ENCODE results near the gene DMBX1.

The DMBX1 gene

DNA sequence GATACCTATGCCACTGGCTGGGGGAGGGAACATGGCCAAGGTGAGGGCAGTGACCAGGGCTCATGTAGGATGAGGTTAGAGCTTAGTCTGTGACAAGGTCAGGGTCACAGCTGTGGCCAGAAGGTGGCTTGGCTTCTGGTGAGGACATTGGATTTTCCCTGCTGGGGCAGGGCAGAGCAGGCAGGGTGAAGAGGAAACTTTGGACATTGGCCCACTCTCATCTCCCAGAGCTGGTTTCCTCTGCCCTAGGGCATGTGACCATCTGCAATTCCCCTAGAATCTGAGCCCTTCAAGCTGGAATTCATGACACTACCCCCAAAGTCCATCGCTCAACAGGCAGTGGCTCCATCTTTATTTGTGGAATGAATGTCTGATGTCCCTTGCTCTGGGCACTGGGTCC lies 5.3 kb downstream of the DMBX1 start:
- Histone ChIP-seq H3K27ac (no peak overlapping the region), H3K4me3 (no peak overlapping the region)

DNA sequence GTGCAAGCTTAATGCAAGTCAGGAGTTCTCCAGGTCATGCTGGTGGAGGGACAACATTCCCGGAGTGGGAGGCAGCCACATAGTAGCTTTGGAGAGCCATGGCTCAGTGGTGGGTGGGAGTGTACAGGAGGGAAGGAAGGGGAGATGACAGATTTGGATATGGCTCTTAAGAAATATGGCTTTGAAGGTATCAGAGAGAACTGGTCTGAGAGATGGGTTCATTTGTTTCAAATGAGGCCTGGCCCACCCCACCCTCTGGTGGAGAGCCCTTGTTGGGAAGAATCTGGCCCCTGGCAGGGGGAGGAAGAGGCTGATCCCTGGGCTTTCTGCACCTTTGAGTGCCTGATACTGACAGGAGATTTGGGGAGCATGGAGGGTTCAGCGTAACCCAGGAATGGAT lies 6.1 kb downstream of the DMBX1 start:
- Histone ChIP-seq H3K4me3 (no peak overlapping the region), H3K27ac (no peak overlapping the region)

DNA sequence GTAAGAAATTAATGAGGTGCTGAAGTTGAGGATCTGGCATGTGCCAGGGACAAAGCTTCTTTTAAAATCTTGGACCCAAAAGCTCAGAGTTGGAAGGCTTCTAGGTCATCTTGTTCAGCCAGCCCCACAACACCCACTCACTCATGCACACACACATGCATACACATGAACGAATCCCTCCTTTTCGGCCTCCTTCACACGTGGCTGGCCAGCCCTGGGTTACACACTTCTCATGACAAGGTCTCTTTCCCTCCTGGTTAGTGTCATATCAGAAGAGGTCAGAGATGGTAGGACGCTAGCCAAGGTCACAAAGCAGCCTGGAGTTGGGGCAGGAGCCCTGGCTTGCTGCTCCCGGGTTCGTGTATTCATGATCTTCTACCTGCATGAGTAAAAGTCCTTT lies 6.9 kb downstream of the DMBX1 start:
- no peak overlapping the region for H3K4me3 ChIP-seq

DNA sequence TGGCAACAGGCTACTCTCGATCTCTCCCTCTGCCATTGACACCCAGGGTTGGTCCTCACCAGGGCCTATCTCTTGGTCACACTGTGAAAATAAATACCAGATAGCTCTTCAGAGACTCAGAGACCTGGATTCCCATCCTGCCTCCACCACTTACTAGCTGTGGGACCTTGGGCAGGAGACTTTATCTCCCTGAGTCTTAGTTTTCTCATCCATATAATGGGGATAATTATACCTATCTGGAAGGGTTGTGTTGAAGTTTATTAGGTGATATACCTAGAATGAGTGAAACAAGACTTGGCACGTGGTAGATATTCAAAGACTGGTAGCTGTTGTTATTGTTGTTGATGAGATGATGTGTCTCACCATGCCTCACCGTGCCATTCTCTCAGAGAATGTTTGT lies 7.4 kb downstream of the DMBX1 start:
- H3K4me3 ChIP-seq: no peak overlapping the region
- H3K27ac ChIP-seq: no peak overlapping the region

More for the DNA sequence above, 6.9 kb downstream of the DMBX1 start:
- H3K27ac ChIP-seq: no peak overlapping the region

DNA sequence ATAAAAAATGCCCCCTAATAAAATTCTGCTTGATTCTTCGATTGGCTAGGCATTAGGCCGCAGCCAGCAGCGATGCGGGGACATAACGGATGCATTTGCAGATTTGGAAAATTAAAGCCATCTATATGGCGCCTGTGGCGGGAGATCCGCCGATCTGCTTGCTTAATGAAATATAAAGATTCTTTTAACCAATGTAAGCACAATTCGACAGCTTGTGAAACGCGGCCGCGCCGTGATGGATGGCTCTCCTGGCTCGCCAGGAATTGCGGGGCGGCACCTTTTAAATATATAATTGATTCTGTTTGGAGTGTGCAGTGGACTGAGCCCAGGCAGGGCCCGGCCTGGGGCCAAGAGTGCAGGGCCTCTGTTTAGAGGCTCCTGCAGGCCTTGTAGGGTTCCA lies 8.0 kb downstream of the DMBX1 start:
- no peak overlapping the region for H3K27ac ChIP-seq
- no peak overlapping the region for H3K4me3 ChIP-seq

DNA sequence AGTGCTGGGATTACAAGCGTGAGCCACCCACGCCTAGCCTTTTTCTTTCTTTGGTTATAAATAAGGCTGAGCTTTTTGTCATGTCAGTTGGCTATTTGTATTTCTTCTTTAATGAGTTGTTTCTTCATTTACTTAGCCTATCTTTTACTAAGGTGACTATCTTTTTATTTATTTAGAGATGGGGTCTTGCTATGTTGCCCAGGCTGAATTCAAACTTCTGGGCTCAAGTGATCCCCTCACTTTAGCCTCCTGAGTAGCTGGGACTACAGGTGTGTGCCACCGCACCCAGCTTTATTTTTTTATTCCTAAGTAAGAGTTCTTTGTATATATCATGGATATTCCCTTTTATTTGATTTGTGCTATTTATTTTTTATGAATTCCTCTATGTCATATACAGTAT lies 11.9 kb downstream of the DMBX1 start:
- Histone ChIP-seq H3K27ac (no peak overlapping the region), H3K4me3 (no peak overlapping the region)

DNA sequence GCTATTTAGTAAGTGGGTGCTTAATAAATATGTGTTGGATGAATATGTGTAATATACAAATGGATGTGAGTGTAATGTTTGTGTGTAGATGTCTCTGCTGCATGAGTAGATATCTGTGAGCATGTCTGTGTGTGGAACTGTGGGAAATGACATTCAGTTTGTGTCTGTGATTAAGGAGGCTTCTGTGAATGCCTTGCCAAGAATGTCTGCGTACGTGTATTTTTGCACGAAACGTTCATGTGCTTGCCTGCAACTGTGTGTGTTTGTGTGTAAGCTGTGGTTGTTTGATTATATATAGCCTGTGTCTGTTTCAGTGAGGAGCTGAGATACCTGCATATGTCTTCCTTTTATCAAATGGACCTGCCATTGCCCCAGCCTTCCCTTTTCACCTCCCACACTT lies 13.8 kb downstream of the DMBX1 start:
- H3K27ac ChIP-seq: no peak overlapping the region
- H3K4me3 ChIP-seq: no peak overlapping the region

DNA sequence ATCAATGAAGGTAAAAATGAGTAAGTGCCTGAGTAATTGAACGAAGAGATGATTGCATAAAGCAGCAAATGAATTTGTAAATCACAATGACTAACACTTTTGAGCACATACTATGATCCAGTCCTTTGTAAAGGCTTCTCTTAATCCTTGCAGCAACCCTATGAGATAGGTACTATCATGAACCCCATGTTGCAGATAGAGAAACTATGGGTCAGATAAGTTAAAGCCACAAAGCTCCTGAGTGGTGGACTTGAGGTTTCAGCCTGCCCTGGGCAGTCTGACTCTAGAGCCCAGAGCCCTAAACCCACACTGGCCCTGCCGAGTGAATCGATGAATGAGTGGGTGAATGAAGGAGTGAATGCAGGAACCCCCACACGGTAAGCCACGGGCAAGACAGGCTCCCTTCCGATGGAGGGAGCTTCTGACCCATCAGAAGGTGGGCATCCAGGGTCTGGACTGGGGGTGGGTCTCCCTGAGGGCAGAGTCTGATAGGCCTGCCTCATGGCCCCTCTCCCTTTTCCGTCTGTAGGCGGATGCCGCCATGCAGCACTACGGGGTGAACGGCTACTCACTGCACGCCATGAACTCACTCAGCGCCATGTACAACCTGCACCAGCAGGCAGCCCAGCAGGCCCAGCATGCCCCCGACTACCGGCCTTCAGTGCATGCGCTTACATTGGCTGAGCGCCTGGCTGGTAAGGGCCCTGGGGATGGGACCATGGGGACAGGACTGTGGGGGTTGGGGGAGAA lies 17.0 kb downstream of the DMBX1 start:
- H3K27ac ChIP-seq: no peak overlapping the region
- H3K4me3 ChIP-seq: no peak overlapping the region

DNA sequence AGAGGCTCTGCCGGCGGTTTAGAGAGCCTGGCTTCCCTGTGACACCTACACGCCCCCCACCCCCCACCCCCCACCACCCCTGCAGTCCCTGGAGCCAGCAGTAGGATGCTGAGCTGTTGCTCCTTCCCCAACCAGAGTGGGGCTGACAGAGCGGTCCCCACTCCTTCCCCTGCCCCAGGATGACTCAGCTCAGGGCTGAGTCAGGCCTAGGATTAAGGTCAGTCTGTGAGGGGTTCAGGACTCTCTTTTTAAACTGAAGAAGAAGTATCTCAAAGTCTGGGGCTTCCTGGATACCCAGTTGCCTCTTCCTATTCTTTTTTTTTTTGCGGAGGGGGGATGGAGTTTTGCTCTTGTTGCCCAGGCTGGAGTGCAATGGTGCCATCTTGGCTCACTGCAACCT lies 19.1 kb downstream of the DMBX1 start:
- Histone ChIP-seq H3K27ac (no peak overlapping the region), H3K4me3 (no peak overlapping the region)

DNA sequence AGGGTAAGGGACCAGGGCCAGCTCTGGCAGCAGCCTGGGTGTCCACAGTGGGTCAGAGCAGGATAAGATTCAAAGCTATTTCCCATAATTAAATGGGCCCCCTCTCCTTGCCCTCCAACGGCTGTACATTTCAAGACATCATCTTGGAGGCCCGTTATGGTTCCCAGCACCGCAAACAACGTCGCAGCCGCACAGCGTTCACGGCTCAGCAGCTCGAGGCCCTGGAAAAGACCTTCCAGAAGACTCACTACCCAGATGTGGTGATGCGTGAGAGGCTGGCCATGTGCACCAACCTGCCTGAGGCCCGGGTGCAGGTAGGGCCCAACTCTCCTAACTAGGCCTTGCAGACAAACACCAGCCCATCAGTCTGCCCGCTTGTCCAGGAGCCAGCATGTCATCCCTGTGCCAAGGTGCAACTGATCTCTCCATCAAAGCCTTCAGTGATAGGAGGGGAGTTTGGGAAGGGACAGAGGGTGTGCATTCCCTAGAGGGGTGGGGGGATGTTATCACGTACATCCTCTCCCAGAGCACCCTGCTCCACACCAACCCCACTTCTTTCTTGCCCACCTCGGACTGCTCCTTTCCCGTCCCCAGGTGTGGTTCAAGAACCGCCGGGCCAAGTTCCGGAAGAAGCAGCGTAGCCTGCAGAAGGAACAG lies 20.8 kb downstream of the DMBX1 start:
- Histone ChIP-seq H3K4me3 (no peak overlapping the region), H3K27ac (no peak overlapping the region)

DNA sequence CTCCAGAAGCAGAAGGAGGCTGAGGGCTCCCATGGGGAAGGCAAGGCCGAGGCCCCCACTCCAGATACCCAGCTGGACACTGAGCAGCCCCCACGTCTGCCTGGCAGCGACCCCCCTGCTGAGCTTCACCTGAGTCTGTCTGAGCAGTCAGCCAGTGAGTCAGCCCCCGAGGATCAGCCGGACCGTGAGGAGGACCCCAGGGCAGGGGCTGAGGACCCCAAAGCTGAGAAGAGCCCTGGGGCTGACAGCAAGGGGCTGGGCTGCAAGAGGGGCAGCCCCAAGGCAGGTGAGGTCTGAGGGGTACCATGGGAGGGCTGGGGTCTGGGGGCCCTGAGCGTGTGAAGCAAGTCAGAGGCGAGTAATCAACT lies 21.3 kb downstream of the DMBX1 start:
- no peak overlapping the region for H3K27ac ChIP-seq
- no peak overlapping the region for H3K4me3 ChIP-seq

DNA sequence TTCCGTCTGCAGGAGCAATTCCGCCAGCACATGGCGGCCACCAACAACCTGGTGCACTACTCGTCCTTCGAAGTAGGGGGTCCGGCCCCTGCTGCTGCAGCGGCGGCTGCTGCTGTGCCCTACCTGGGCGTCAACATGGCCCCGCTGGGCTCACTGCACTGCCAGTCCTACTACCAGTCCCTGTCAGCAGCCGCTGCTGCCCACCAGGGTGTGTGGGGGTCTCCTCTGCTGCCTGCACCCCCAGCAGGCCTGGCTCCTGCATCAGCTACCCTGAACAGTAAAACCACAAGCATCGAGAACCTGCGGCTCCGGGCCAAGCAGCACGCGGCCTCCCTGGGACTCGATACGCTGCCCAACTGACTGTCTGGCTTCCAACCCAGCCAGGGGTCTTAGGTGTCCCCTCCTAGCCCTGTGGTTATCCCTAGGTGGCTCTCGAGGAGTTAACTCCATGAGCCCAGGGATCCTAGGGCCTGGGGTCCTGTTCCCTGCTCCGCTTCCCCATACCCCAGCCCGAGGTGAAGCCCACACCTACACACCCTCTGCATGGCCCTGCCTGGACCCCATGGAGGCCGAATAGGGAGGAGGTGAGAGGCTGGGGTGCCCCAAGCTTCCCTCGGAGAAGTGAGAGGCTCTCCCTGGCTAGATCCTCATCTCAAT lies 22.6 kb downstream of the DMBX1 start:
- H3K27ac ChIP-seq: no peak overlapping the region
- H3K4me3 ChIP-seq: no peak overlapping the region

DNA sequence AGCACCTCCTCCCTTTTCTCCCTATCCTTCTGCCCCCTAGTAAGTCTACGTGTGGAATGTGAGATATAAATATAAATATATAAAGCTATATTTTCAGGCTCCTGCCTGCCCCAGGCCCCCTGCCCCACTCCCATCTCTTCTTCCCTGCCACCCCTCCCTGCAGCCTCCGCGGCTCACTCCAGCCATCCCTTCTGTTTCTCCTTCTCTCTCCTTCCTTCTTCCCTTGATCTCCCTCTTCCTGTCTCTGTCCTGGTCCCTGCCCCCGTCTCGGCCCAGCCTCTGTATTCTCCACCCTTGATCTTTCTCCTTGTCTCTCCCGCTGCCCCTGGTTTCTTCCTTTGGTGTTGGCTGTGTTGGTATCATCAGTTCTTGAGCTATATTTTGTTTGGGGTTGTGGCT lies 23.2 kb downstream of the DMBX1 start:
- Histone ChIP-seq H3K27ac (no peak overlapping the region), H3K4me3 (no peak overlapping the region)

DNA sequence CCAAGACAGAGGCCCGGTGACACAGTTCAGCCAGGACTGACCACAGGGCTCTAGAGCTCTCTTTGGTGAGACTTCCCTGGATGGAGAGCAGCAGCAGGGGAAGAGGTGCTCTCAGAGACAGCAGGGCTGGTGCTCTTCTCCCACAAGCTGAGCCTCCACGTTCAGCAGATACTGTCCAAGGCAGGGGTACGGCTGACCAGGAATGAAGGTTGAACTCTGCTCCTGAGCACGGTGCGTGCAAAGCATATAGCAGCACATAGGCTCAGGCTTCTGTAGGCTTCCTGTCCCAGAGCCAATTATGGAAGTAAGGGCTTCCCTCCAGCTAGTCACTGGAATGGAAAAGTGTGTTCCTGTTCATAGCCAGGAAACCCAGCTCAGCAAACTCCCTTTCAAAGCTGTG lies 23.9 kb downstream of the DMBX1 start:
- Histone ChIP-seq H3K4me3 (no peak overlapping the region), H3K27ac (no peak overlapping the region)

DNA sequence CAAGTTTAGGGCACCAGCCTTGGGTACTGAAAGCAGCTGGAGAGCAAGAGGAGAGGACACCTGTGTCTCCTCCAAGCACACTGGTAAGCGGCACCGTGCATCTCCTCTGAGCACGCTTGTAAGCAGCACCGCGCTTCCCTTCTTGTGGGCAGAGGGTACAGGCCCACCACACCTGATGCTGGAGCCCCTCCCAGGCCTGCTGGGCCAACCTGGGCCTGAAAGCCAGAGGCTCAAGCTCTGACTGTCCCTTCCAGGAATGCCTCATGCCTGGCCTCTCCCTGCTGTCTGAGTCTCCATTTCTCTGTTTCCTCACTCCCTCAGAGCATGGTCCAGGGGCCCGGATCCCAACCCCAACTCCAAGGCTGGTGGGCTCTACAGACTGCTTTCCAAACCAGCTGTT lies 25.9 kb downstream of the DMBX1 start:
- H3K27ac ChIP-seq: no peak overlapping the region
- no peak overlapping the region for H3K4me3 ChIP-seq

DNA sequence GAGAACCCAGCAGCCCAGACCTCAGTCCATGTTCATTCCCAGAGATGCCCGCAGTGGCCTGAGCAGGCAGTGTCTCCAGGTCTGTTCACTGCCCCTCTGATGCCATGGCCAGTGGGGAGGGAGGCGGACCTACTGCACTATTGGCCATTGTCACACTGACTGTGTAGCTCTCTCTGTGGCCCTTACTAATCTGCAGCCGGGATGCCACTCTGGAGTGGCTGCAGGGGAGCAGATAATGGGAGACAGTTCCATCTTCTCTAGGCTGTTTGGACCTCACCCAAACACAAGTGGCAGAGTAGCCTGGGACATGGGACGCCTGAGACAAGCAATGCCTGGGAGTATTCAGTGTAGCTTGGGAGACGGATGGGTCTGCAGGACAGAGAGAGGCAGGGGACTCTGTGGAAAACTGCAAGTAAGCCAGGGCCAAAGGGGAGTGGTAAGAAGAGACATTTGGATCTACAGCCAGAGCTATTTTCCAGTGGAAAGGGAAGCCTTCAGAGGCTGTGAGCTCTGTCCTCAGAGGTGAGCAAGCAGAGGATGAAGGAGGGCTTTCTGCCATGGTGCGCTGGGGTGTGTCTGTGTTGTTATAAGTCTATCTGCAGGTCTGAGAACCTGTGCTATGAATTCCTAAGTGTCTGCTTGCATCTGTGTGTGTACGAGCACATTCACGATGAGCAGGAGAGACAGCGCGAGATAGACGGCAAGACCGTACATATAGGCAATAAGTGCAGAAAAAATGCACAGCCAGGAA lies 26.7 kb downstream of the DMBX1 start:
- H3K27ac ChIP-seq: no peak overlapping the region
- H3K4me3 ChIP-seq: no peak overlapping the region

DNA sequence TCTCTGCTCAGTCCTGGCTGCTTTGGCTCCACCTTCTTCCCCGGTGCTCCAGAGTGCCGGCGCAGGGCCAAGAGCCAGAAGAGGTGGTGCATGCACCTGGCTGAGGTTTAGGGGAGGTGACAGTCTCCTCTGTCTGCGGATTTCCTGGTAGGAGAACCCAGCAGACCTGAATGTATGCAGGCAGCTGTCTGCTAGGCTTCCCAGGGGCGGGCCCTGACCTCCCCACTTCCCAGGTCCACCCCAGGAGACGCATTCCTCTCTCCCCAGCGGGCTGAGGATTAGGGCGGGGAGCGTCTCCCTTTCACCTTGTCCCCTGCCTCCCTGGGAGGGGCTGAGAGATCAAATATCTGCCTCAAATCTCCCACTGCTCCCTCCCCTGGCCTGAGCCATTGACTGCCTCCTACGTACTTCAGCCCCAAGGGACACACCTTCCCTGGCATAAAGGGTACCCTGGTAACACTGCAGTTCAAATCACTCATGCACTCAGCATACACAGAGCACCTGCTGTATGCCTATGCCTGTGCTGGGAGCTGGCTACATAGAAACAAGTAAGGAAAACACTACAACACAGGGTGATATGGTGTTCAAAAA lies 27.5 kb downstream of the DMBX1 start:
- no peak overlapping the region for H3K27ac ChIP-seq
- no peak overlapping the region for H3K4me3 ChIP-seq

DNA sequence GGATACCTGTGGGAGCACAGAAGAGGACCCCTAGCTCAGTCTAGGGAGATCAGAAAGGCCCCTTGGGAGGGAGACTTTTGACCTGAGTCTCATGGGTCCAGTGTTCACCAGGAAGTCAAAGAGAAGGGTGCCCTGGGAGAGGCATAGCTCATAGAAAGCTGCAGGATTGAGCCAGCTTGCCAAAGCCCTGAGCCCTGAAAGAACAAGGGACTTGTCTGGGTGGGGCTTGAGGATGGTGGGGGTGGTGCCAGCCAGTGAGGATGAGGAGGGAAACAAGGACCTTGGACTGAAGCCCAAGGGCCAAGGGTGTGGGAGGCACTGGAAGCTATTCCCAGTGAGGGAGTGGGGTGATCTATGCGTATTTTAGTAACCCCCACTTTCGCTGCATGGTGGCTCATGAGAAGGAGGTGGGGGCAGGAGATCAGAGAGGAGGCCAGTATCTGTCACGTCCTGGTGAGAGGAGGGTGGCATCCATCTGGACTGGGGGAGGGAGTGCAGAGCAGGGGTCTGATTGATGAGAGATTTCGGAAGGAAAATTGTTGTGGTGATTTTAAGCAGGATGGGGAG lies 28.4 kb downstream of the DMBX1 start:
- Histone ChIP-seq H3K27ac (no peak overlapping the region), H3K4me3 (no peak overlapping the region)

DNA sequence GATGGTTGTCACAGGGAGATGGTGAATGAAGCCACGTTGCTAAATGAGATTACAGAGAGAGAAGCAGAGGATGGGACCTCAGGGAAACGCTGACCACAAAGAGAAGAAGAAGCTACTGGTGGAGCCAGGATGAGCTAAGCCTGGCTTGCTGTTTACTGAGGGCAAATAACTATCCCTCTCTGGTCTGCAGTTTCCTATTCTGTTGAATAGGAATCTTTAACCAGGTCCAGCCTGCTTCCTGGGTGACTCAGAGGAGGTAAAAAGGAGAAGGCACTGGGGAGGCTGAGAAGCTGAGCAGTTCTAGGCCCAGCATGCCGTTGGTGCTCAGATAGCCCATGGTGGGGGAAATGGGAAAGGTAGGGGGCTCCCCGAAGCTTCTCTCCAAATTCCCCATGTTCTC lies 29.6 kb downstream of the DMBX1 start:
- H3K4me3 ChIP-seq: no peak overlapping the region
- no peak overlapping the region for H3K27ac ChIP-seq
